SK-N-SH (cell line): ENCODE results near the gene UGT2A1. TPM values are rescaled to one million over a fixed set of nuclear protein-coding genes. Genes with fewer than 3 reads are reported as not detected.

ENCODE experiments used
- CTCF ChIA-PET: fragments of 300-600, 350-600 bp; formaldehyde crosslinking; extraction: SDS; loops from one replicate; lab custom pipeline; 2021; lab: Yijun Ruan, JAX
- POLR2A ChIA-PET: fragments of 350-600 bp; sonication (Branson Sonifier 250); formaldehyde crosslinking; extraction: SDS; loops from one replicate; lab custom pipeline; 2020; ENCODE audit warnings: antibody characterized with exemption, inconsistent platforms; lab: Yijun Ruan, JAX
- DNase-seq: peaks from one replicate; pipeline ENCODE4 v3.0.0; 2012
- H2AFZ ChIP-seq: fragments of 200-600 bp; sonication (generic); 2 replicates; pipeline ENCODE4 v1.8.1; 2016; ENCODE audit warnings: antibody characterized with exemption, mild to moderate bottlenecking, low read depth
- H3F3A ChIP-seq: fragments of 200-600 bp; sonication (generic); replicated peaks from 2 replicates; pipeline ENCODE3; 2016; ENCODE audit warnings: antibody characterized with exemption, mild to moderate bottlenecking; ENCODE audit not compliant: insufficient read depth
- H3K27ac ChIP-seq, 2 experiments: fragments of 200-500 bp in 1 of 2; fragments of 200-600 bp in 1 of 2; sonication (Bioruptor generic) in 1 of 2; sonication (generic), shearing (Covaris generic) in 1 of 2; 2 replicates each; pipeline versions ENCODE4 v1.5.1 to v1.6.1; 2014 to 2016; ENCODE audit warnings: low read depth in 2 of 2, inconsistent platforms in 1 of 2, low read length in 1 of 2, mild to moderate bottlenecking in 1 of 2, mixed read lengths in 1 of 2
- H3K27me3 ChIP-seq: fragments of 200-600 bp; sonication (generic), shearing (Covaris generic); 2 replicates; pipeline ENCODE4 v1.6.1; 2016; ENCODE audit warnings: mixed run types; ENCODE audit not compliant: insufficient read depth
- H3K36me3 ChIP-seq, 2 experiments: fragments of 200-500 bp in 1 of 2; fragments of 200-600 bp in 1 of 2; sonication (Bioruptor generic) in 1 of 2; sonication (generic) in 1 of 2; replicated peaks in 1 of 2; 2 replicates each; pipeline versions ENCODE3 to v1.5.1; 2014 to 2016; ENCODE audit warnings: low read length in 1 of 2, mild to moderate bottlenecking in 1 of 2; ENCODE audit not compliant: insufficient read depth in 2 of 2, control insufficient read depth in 1 of 2
- H3K4me1 ChIP-seq, 2 experiments: fragments of 200-500 bp in 1 of 2; fragments of 200-600 bp in 1 of 2; sonication (Bioruptor generic) in 1 of 2; sonication (generic), shearing (Covaris generic) in 1 of 2; 2 replicates each; pipeline versions ENCODE4 v1.5.1 to v1.6.1; 2014 to 2016; ENCODE audit warnings: low read depth in 1 of 2, low read length in 1 of 2, mixed run types in 1 of 2; ENCODE audit not compliant: insufficient read depth in 2 of 2, control insufficient read depth in 1 of 2
- H3K4me2 ChIP-seq: fragments of 200-600 bp; sonication (generic), shearing (Covaris generic); 2 replicates; pipeline ENCODE4 v1.6.1; 2017; ENCODE audit warnings: mixed run types
- H3K4me3 ChIP-seq, 2 experiments: fragments of 200-500 bp in 1 of 2; fragments of 200-600 bp in 1 of 2; sonication (Bioruptor generic) in 1 of 2; sonication (generic), shearing (Covaris generic) in 1 of 2; 2 replicates each; pipeline versions ENCODE4 v1.5.1 to v1.8.1; 2014 to 2016; ENCODE audit warnings: low read depth in 2 of 2, inconsistent platforms in 1 of 2, low read length in 1 of 2, mild to moderate bottlenecking in 1 of 2, mixed read lengths in 1 of 2, moderate library complexity in 1 of 2
- H3K79me2 ChIP-seq: fragments of 200-600 bp; sonication (generic); 2 replicates; pipeline ENCODE4 v1.8.1; 2017; ENCODE audit warnings: mild to moderate bottlenecking; ENCODE audit not compliant: insufficient read depth
- H3K9ac ChIP-seq: fragments of 200-600 bp; sonication (generic); 2 replicates; pipeline ENCODE4 v1.6.1; 2017; ENCODE audit warnings: mixed run types
- H3K9me2 ChIP-seq: fragments of 200-600 bp; sonication (generic); 2 replicates; pipeline ENCODE4 v1.6.1; 2017; ENCODE audit warnings: mixed run types
- H3K9me3 ChIP-seq: fragments of 200-600 bp; sonication (generic); 2 replicates; pipeline ENCODE4 v1.6.1; 2017; ENCODE audit warnings: mixed run types, mild to moderate bottlenecking, moderate library complexity
- H4K20me1 ChIP-seq: fragments of 200-600 bp; sonication (generic); 2 replicates; pipeline ENCODE4 v1.6.1; 2017; ENCODE audit warnings: mild to moderate bottlenecking, mixed run types; ENCODE audit not compliant: insufficient read depth
- ELF1 ChIP-seq: IDR thresholded peaks from 2 replicates; pipeline ENCODE4 v1.4.0; 2012
- EP300 ChIP-seq, 2 experiments: IDR thresholded peaks; 2 replicates each; pipeline versions ENCODE4 v1.4.0 to v1.6.1; 2012; ENCODE audit warnings: borderline replicate concordance in 1 of 2, low read depth in 1 of 2, low read length in 1 of 2
- EZH2phosphoT487 ChIP-seq: fragments of 200-600 bp; sonication (generic); IDR thresholded peaks from 2 replicates; pipeline ENCODE4 v1.6.1; 2017; ENCODE audit warnings: low read depth, mixed run types, mild to moderate bottlenecking, antibody characterized with exemption, moderate library complexity, borderline replicate concordance
- FOSL2 ChIP-seq: IDR thresholded peaks from 2 replicates; pipeline ENCODE4 v1.4.0; 2012; ENCODE audit warnings: low read depth, mild to moderate bottlenecking, moderate library complexity, borderline replicate concordance
- FOXJ3 ChIP-seq: sonication (generic); formaldehyde crosslinking; IDR thresholded peaks from 2 replicates; pipeline ENCODE4 v1.5.1; 2020; ENCODE audit warnings: mild to moderate bottlenecking, missing genetic modification reagents
- FOXM1 ChIP-seq: IDR thresholded peaks from 2 replicates; pipeline ENCODE4 v1.4.0; 2012; ENCODE audit warnings: low read depth, mild to moderate bottlenecking
- GABPA ChIP-seq: IDR thresholded peaks from 2 replicates; pipeline ENCODE4 v1.4.0; 2012; ENCODE audit warnings: low read depth, mild to moderate bottlenecking
- JUND ChIP-seq: IDR thresholded peaks from 2 replicates; pipeline ENCODE4 v1.4.0; 2012
- MXI1 ChIP-seq: IDR thresholded peaks from 2 replicates; pipeline ENCODE4 v1.6.1; 2012; ENCODE audit warnings: mild to moderate bottlenecking, low read depth, low read length, improper control_type of control experiment
- NRF1 ChIP-seq: IDR thresholded peaks from 2 replicates; pipeline ENCODE4 v1.6.1; 2012; ENCODE audit warnings: low read depth, mild to moderate bottlenecking, low read length
- POLR2AphosphoS5 ChIP-seq: IDR thresholded peaks from 2 replicates; pipeline ENCODE4 v1.6.1; 2012; ENCODE audit warnings: low read depth, low read length
- RXRA ChIP-seq: IDR thresholded peaks from 2 replicates; pipeline ENCODE4 v1.4.0; 2012; ENCODE audit warnings: low read depth, mild to moderate bottlenecking, borderline replicate concordance
- SMC3 ChIP-seq: IDR thresholded peaks from 2 replicates; pipeline ENCODE4 v1.6.1; 2012; ENCODE audit warnings: low read depth, low read length, improper control_type of control experiment
- TAF1 ChIP-seq: IDR thresholded peaks from 2 replicates; pipeline ENCODE4 v1.6.1; 2012; ENCODE audit warnings: low read depth, mild to moderate bottlenecking, low read length, moderate library complexity, borderline replicate concordance
- TCF12 ChIP-seq: IDR thresholded peaks from 2 replicates; pipeline ENCODE4 v1.4.0; 2012
- YY1 ChIP-seq: IDR thresholded peaks from 2 replicates; pipeline ENCODE4 v1.4.0; 2012; ENCODE audit warnings: low read depth, mild to moderate bottlenecking
- WGBS: methylation state at CpG from one replicate; pipeline ENCODE4 v1.1.6; 2017; ENCODE audit warnings: low lambda C conversion rate; 5-methylcytosine and 5-hydroxymethylcytosine counted together
- polyA plus RNA-seq, 3 experiments: library from polyadenylated mRNA; depleted of rRNA; stranded (reverse); fragments of >200 nt; gene quantifications; 2 replicates each; pipeline ENCODE4 v1.2.3, GENCODE V29; 2012
- TF ChIP-seq, protein P1 (sequence below): fragments of 150-350 bp; IDR thresholded peaks from 2 replicates; pipeline ENCODE4 v1.6.1; 2017; ENCODE audit warnings: antibody characterized with exemption, low read length, low read depth, borderline replicate concordance
- TF ChIP-seq, protein P2 (sequence below): IDR thresholded peaks from 2 replicates; pipeline ENCODE4 v1.4.0; 2012; ENCODE audit warnings: low read depth
- TF ChIP-seq, protein P3 (sequence below): IDR thresholded peaks from 2 replicates; pipeline ENCODE4 v1.4.0; 2012; ENCODE audit warnings: low read depth, borderline replicate concordance
- TF ChIP-seq, protein P4 (sequence below): fragments of 200-600 bp; sonication (generic); IDR thresholded peaks from 2 replicates; pipeline ENCODE4 v1.6.1; 2017; ENCODE audit warnings: antibody characterized with exemption, mild to moderate bottlenecking, moderate library complexity
- TF ChIP-seq, protein P5 (sequence below): fragments of 150-350 bp; IDR thresholded peaks from 2 replicates; pipeline ENCODE4 v1.6.1; 2016; ENCODE audit warnings: mild to moderate bottlenecking, low read depth, low read length

Gene UGT2A1
- polyA plus RNA-seq, 1 of the 3 experiments (the other 2 are of a cell fraction): 0.10 TPM

DNA sequence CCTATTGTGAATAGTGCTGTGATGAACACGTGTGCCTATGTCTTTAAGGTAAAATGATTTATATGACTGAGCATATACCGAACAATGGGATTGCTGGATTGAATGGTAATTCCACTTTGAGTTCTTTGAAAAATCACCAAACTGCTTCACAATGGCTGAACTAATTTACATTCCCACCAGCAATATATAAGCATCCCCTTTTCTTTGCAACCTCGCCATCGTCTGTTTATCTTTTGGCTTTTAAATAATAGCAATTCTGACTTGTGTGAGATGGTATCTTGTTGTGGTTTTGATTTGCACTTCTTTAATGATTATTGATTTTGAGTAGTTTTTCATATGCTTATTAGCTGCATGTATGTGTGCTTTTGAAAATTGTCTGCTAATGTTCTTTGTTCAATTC, 31.8 kb upstream of the UGT2A1 start:
- ChIA-PET CTCF (no interaction called here), POLR2A (interaction anchor here (0.7 kb wide), 1 partner anchor 20 kb away, joined by 3 read pairs; no protein-coding TSS in a partner anchor)
- H3F3A ChIP-seq: no peaks in the 10 kb centered on the region
- no peaks in the 10 kb centered on the region for H3K9me3 ChIP-seq
- no peak overlapping the region for H2AFZ ChIP-seq
- no peaks in the 10 kb centered on the region for H3K4me1 ChIP-seq
- H4K20me1 ChIP-seq: no peaks in the 10 kb centered on the region
- no peaks in the 10 kb centered on the region for H3K27me3 ChIP-seq
- DNase-seq: no peak
- 9% methylated on average over 4 of the region's 4 CpGs for WGBS
- no peaks in the 10 kb centered on the region for H3K36me3 ChIP-seq
- no peak overlapping the region for H3K9ac ChIP-seq
- H3K4me3 ChIP-seq: no peak overlapping the region
- H3K27ac ChIP-seq: no peak overlapping the region
- TF ChIP-seq NRF1: no peak
- no peak for TF ChIP-seq EP300 (IDR thresholded peaks at IDR 0.05; ENCODE audit: borderline replicate concordance in 1 of 2, low read depth in 1 of 2, low read length in 1 of 2)
- TF ChIP-seq, protein P1, sequence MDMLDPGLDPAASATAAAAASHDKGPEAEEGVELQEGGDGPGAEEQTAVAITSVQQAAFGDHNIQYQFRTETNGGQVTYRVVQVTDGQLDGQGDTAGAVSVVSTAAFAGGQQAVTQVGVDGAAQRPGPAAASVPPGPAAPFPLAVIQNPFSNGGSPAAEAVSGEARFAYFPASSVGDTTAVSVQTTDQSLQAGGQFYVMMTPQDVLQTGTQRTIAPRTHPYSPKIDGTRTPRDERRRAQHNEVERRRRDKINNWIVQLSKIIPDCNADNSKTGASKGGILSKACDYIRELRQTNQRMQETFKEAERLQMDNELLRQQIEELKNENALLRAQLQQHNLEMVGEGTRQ: no peak
- no peak for TF ChIP-seq RXRA
- TF ChIP-seq POLR2AphosphoS5: no peak
- no peaks in the 10 kb centered on the region for H3K79me2 ChIP-seq
- no peak overlapping the region for H3K4me2 ChIP-seq
- no peaks in the 10 kb centered on the region for H3K9me2 ChIP-seq

DNA sequence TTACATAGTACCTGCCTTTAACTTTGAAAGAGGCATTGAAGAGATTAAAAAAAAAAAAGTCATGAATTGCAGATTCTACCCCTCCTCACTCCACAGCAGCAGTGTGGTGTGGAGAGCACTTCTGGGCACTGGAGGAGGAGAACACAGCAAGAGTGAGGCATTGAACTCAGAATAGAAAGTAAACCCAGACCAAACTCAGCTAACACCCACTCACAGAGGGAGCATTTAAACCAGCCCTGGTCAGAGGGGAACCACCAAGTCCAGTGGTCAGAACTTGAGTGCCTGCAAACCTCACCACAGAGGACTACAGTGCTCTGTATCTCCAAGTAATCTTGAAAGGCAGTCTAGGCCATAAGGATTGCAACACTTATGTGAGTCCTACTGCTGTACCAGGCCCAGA, 15.6 kb upstream of the UGT2A1 start:
- Histone ChIP-seq H2AFZ (no peak overlapping the region), H3K27ac (no peak overlapping the region), H3K9ac (no peak overlapping the region), H3K4me1 (no peaks in the 10 kb centered on the region)
- TF ChIP-seq SMC3 (no peak), FOSL2 (no peak), YY1 (no peak), RXRA (no peak), GABPA (no peak), ELF1 (no peak), EZH2phosphoT487 (no peak), FOXJ3 (no peak), TCF12 (no peak), MXI1 (no peak), EP300 (IDR thresholded peaks at IDR 0.05; ENCODE audit: borderline replicate concordance in 1 of 2, low read depth in 1 of 2, low read length in 1 of 2) (no peak), TAF1 (no peak), JUND (no peak), FOXM1 (no peak)
- TF ChIP-seq, protein P2, sequence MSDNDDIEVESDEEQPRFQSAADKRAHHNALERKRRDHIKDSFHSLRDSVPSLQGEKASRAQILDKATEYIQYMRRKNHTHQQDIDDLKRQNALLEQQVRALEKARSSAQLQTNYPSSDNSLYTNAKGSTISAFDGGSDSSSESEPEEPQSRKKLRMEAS: no peak
- TF ChIP-seq, protein P1: no peak
- TF ChIP-seq, protein P3, sequence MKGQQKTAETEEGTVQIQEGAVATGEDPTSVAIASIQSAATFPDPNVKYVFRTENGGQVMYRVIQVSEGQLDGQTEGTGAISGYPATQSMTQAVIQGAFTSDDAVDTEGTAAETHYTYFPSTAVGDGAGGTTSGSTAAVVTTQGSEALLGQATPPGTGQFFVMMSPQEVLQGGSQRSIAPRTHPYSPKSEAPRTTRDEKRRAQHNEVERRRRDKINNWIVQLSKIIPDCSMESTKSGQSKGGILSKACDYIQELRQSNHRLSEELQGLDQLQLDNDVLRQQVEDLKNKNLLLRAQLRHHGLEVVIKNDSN: no peak
- TF ChIP-seq, protein P4, sequence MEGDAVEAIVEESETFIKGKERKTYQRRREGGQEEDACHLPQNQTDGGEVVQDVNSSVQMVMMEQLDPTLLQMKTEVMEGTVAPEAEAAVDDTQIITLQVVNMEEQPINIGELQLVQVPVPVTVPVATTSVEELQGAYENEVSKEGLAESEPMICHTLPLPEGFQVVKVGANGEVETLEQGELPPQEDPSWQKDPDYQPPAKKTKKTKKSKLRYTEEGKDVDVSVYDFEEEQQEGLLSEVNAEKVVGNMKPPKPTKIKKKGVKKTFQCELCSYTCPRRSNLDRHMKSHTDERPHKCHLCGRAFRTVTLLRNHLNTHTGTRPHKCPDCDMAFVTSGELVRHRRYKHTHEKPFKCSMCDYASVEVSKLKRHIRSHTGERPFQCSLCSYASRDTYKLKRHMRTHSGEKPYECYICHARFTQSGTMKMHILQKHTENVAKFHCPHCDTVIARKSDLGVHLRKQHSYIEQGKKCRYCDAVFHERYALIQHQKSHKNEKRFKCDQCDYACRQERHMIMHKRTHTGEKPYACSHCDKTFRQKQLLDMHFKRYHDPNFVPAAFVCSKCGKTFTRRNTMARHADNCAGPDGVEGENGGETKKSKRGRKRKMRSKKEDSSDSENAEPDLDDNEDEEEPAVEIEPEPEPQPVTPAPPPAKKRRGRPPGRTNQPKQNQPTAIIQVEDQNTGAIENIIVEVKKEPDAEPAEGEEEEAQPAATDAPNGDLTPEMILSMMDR: no peak
- TF ChIP-seq, protein P5, sequence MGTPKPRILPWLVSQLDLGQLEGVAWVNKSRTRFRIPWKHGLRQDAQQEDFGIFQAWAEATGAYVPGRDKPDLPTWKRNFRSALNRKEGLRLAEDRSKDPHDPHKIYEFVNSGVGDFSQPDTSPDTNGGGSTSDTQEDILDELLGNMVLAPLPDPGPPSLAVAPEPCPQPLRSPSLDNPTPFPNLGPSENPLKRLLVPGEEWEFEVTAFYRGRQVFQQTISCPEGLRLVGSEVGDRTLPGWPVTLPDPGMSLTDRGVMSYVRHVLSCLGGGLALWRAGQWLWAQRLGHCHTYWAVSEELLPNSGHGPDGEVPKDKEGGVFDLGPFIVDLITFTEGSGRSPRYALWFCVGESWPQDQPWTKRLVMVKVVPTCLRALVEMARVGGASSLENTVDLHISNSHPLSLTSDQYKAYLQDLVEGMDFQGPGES: no peak
- TF ChIP-seq, all 33 proteins: peak for 0
- Histone ChIP-seq H3K9me2 (no peaks in the 10 kb centered on the region), H3K36me3 (no peaks in the 10 kb centered on the region), H3K4me2 (no peak overlapping the region), H3K27me3 (no peaks in the 10 kb centered on the region), H3K79me2 (no peaks in the 10 kb centered on the region), H4K20me1 (no peaks in the 10 kb centered on the region), H3K4me3 (no peak overlapping the region), H3K9me3 (no peaks in the 10 kb centered on the region), H3F3A (no peaks in the 10 kb centered on the region)
- ChIA-PET CTCF (no interaction called here), POLR2A (no interaction called here)
- DNase-seq: no peak
